GM12878 (cell line): ENCODE data around the gene PPP1CA. TPM values are rescaled to one million over a fixed set of nuclear protein-coding genes. Genes with fewer than 3 reads are reported as not detected.

Experiments
- ATAC-seq: fragments of 200-7000 bp; cut with Tn5 transposase; 3 replicates; pipeline ENCODE4 v1.9.1; 2020; ENCODE audit warnings: mild to moderate bottlenecking, moderate library complexity
- BruUV-seq: library from RNA; stranded (reverse); fragments of 400-500 nt; replicated peaks from 2 replicates; lab custom pipeline; 2021; lab: Mats Ljungman, UMichigan
- CTCF ChIA-PET: fragments of 300-600 bp; sonication (Branson Sonifier 250); formaldehyde crosslinking; extraction: SDS; loops from one replicate; lab custom pipeline; 2021; ENCODE audit warnings: inconsistent platforms; lab: Yijun Ruan, JAX
- POLR2A ChIA-PET: fragments of 350-600 bp; formaldehyde crosslinking; extraction: SDS; loops from one replicate; lab custom pipeline; 2021; ENCODE audit warnings: inconsistent platforms; lab: Charles Lee
- RAD21 ChIA-PET: fragments of 300-600 bp; sonication (Branson Sonifier 250); formaldehyde crosslinking; loops from one replicate; lab custom pipeline; 2023; ENCODE audit warnings: antibody characterized with exemption; ENCODE audit not compliant: unreplicated experiment; lab: Charles Lee
- SMC1A ChIA-PET: fragments of 300-600 bp; sonication (Branson Sonifier 250); formaldehyde crosslinking; loops from one replicate; lab custom pipeline; 2023; ENCODE audit not compliant: unreplicated experiment, uncharacterized antibody; lab: Charles Lee
- DNase-seq: peaks from one replicate; pipeline ENCODE4 v3.0.0-alpha.2; 2011; ENCODE audit warnings: low read depth, low spot score
- FAIRE-seq: peaks from 3 replicates; lab custom pipeline; 2011; peaks lifted over from hg19 to GRCh38; lab: Jason Lieb, UNC
- H2AFZ ChIP-seq: 2 replicates; pipeline ENCODE4 v1.6.0; 2011; ENCODE audit warnings: low read depth, low read length, control low read depth; ENCODE audit not compliant: control insufficient read depth
- H3K27ac ChIP-seq: 2 replicates; pipeline ENCODE4 v1.5.1; 2011; ENCODE audit warnings: control low read depth; ENCODE audit not compliant: control insufficient read depth, insufficient read depth
- H3K27me3 ChIP-seq, 2 experiments: replicated peaks in 1 of 2; 2 replicates each; pipeline versions ENCODE4 v1.6.0 to v1.6.1; 2011; ENCODE audit warnings: low read length in 1 of 2; ENCODE audit not compliant: control insufficient read depth in 2 of 2, insufficient read depth in 2 of 2
- H3K36me3 ChIP-seq, 2 experiments: 2 replicates each; pipeline ENCODE4 v1.5.1; 2011; ENCODE audit warnings: low read length in 1 of 2; ENCODE audit not compliant: control insufficient read depth in 2 of 2, insufficient read depth in 2 of 2
- H3K4me1 ChIP-seq: 2 replicates; pipeline ENCODE4 v1.6.1; 2011; ENCODE audit warnings: mild to moderate bottlenecking, low read length, moderate library complexity, mixed read lengths; ENCODE audit not compliant: control insufficient read depth, insufficient read depth
- H3K4me2 ChIP-seq: 2 replicates; pipeline ENCODE4 v1.6.0; 2011; ENCODE audit warnings: control low read depth; ENCODE audit not compliant: control insufficient read depth, insufficient read depth
- H3K4me3 ChIP-seq: fragments of 200-600 bp; sonication (generic); 2 replicates; pipeline ENCODE4 v1.5.1; 2016
- H3K79me2 ChIP-seq: 2 replicates; pipeline ENCODE4 v1.6.0; 2011; ENCODE audit warnings: low read length; ENCODE audit not compliant: control insufficient read depth, insufficient read depth
- H3K9ac ChIP-seq: 2 replicates; pipeline ENCODE4 v1.8.0; 2011; ENCODE audit warnings: low read length, control low read depth, mixed read lengths; ENCODE audit not compliant: control insufficient read depth, insufficient read depth
- H3K9me3 ChIP-seq: replicated peaks from 3 replicates; pipeline ENCODE4 v1.5.1; 2011; ENCODE audit warnings: mild to moderate bottlenecking, low read length; ENCODE audit not compliant: control insufficient read depth, insufficient read depth
- H4K20me1 ChIP-seq: 2 replicates; pipeline ENCODE4 v1.6.0; 2011; ENCODE audit not compliant: control insufficient read depth, insufficient read depth
- E2F8 ChIP-seq: fragments of 450-650 bp; IDR thresholded peaks from 2 replicates; pipeline ENCODE4 v1.6.1; 2018; ENCODE audit warnings: mild to moderate bottlenecking, low read depth, moderate library complexity; ENCODE audit not compliant: partially characterized antibody
- POLR2A ChIP-seq: IDR thresholded peaks from 2 replicates; pipeline ENCODE4 v1.6.1; 2011; ENCODE audit warnings: low read depth, mild to moderate bottlenecking, low read length
- POLR2AphosphoS2 ChIP-seq: IDR thresholded peaks from 2 replicates; pipeline ENCODE4 v1.6.1; 2011; ENCODE audit warnings: low read depth, mild to moderate bottlenecking, low read length, improper control_type of control experiment, moderate library complexity
- WGBS: methylation state at CpG from one replicate; pipeline ENCODE4 v1.1.6; 2016; ENCODE audit warnings: low lambda C conversion rate; ENCODE audit not compliant: insufficient replicate concordance, insufficient coverage; ENCODE audit errors: missing lambda C conversion rate; 5-methylcytosine and 5-hydroxymethylcytosine counted together
- in situ Hi-C: fragments of 300-500 bp; cut with MboI; formaldehyde crosslinking; loops from 9 replicates; pipeline ENCODE4 v1.14.3; 2018; ENCODE audit warnings: mixed read lengths
- intact Hi-C: fragments of 100-400 bp; cut with micrococcal nuclease; formaldehyde crosslinking; loops from one replicate; pipeline ENCODE4 v1.14.2; 2022; ENCODE audit not compliant: unreplicated experiment
- polyA plus RNA-seq, 11 experiments: library from polyadenylated mRNA; depleted of rRNA in 4 of 11; unstranded in 6 of 11; stranded (reverse) in 5 of 11; fragments of >200 nt; fragmentation: Nextera tagmentation in 4 of 11; fragmentation: Illumina TruSeq in 1 of 11; extraction: Ambion mirVana in 4 of 11; extraction: Trizol in 1 of 11; gene quantifications; 1 replicate in 1 of 11; 2 replicates in 10 of 11; pipeline versions ENCODE4 v1.2.1 to v1.2.3, GENCODE V29; 2011 to 2016; ENCODE audit warnings: inconsistent platforms in 2 of 11, missing spikeins in 2 of 11, low read depth in 1 of 11
- total RNA-seq, 4 experiments: library from RNA; depleted of rRNA in 3 of 4; stranded (reverse); fragments of >200 nt in 3 of 4; fragmentation: Illumina TruSeq in 1 of 4; extraction: Trizol in 1 of 4; gene quantifications; 2 replicates each; pipeline versions ENCODE4 v1.2.1 to v1.2.3, GENCODE V29; 2013 to 2021

PPP1CA gene
- total and polyA plus RNA-seq, 10 of the 15 experiments (the other 5 are each of a cell fraction or from before 2014, with no cell fraction given) = 26.4 to 458 (median 240) TPM

GRCh38 chr11:67432655-67433349 is 31.1 kb upstream of the PPP1CA start:
- ChIA-PET CTCF (interaction anchor here (0.6 kb wide), 1 partner anchor 108 kb away, joined by 4 read pairs; no protein-coding TSS in a partner anchor), POLR2A (interaction anchor here (0.8 to 2.3 kb wide), 2 partner anchors 29 to 31 kb away, joined by 3 to 10 read pairs; partner anchors contain the start of gene PPP1CA)
- Histone ChIP-seq H2AFZ (no peak overlapping the region), H3K9ac (no peak overlapping the region), H3K4me1 (peaks cover 26% of the 10 kb centered on the region)
- no peak for FAIRE-seq
- no peak for TF ChIP-seq E2F8
- TF ChIP-seq POLR2A = peak; percentile 68
- TF ChIP-seq POLR2AphosphoS2 = peak; percentile 43; the same call in 1 of the 2 replicates
- TF ChIP-seq, all 136 proteins: peak for 2
- in situ Hi-C loops (no loop called here), intact Hi-C loops (no loop called here)
- ATAC-seq (no peak), DNase-seq (no peak)
- H3K79me2 ChIP-seq = peaks cover 60% of the 10 kb centered on the region
- BruUV-seq = no TSS peak
- RAD21 ChIA-PET = interaction anchor here (1.5 kb wide), 1 partner anchor 28 kb away, joined by 3 read pairs; no protein-coding TSS in a partner anchor
- peaks cover 6 to 20% of the 10 kb centered on the region in 2 experiments; a peak in 3 of 4 replicates for H3K36me3 ChIP-seq
- peak overlapping the region; percentile 71; the same call in 1 of the 2 replicates for H3K4me2 ChIP-seq
- H3K4me3 ChIP-seq = no peak overlapping the region
- H3K27ac ChIP-seq = no peak overlapping the region
- no peaks in the 10 kb centered on the region for H4K20me1 ChIP-seq
- H3K27me3 ChIP-seq = no peaks in the 10 kb centered on the region
- SMC1A ChIA-PET = no interaction called here
- no peaks in the 10 kb centered on the region for H3K9me3 ChIP-seq
- WGBS = 87% methylated on average over 20 of the region's 22 CpGs
